CD4-positive, alpha-beta T cell treated with Interferon alpha-2 for 1 hour (primary cell): ENCODE results near the gene BCAR1.
"Not testable (repeated sequence)": the region's sequence is repeated elsewhere in the genome, so short reads cannot be mapped to it uniquely, and the experiment has no call there.

Experiments used
- DNase-seq, 2 donors: peaks; one replicate each; pipeline ENCODE4 v3.0.0-alpha.2; 2020 to 2022

Gene BCAR1

GRCh38 chr16:75271441-75272096 lies 20.1 kb upstream of the BCAR1 start:
- no peak for DNase-seq

- not testable (repeated sequence) for DNase-seq
Observed at GRCh38 chr16:75269358-75269757, 17.9 kb upstream of the BCAR1 start.

GRCh38 chr16:75267631-75268264 lies 16.3 kb upstream of the BCAR1 start:
- no peak for DNase-seq

GRCh38 chr16:75266738-75267630 lies 15.6 kb upstream of the BCAR1 start:
- DNase-seq = no peak

GRCh38 chr16:75265911-75266701 lies 14.7 kb upstream of the BCAR1 start:
- DNase-seq = no peak

DNA sequence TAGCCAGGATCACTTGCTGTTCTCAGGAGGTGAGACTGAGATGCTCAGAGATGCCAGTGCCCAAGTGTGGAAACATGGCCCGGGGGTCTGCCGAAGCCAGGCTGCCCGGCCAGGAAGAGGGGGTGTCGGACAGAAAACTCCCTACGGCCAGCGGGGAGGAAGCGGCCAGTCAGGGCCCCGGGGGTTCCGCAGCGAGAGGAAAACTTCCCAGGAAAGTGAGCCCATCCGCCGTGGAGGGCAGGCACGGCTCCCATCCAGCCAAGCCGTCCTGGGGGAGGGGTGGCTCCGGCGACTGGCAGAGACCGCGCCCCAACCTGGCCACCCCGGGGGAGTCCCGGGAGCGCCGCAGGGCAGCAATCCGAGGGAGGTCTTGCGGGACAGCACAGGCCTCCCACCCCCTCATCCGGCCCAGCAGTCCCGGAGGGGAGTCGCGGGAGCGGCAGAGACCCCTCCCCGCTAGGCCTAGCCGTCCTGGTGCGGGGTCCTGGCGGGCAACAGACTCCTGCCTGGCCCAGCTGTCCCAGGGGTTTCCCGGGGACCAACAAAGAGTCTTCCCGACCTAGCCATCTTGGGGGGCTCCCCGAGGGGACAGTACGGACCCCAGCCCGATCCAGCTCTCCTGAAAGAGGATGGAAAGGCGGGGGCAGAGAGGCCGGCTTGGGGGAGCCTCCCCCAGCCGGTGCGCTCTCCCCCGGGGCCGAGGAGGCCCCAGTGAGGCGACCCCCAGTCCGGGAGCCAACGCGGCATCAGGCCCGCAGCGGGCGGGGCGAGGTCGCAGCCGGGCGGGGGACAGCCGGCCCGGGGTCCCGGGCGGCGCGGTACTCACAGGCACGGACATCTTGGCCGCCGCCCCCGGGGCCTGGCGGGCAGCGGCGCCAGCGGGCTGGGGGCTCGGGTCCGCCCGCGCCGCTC lies 13.8 kb upstream of the BCAR1 start:
- DNase-seq = no peak

DNA sequence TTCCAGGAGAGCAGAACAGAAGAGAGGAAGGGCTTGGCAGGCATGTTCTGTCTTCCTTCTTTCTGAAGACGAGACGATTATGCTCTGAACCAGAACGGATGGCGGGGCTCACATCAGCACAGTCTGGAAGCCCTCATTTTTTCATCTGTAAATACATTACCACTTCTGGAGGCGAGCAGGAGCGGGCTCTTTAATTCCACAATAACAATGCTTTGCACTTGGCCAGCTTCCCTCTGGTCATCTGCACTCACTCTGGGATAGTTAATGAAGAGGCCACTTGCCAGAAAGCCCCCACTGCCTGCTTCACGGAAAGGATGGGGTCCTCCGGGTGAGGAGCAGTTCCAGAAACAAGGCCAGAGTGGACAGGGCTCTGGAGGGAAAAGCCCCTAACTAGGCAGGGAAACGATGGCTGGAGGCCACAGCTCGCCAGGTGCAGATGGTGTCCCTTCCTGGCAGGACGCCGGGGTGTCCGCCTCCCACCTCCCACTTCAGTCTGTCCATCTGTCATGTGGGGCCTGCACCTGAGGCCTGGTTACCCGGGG lies 13.1 kb upstream of the BCAR1 start:
- DNase-seq = no peak

DNA sequence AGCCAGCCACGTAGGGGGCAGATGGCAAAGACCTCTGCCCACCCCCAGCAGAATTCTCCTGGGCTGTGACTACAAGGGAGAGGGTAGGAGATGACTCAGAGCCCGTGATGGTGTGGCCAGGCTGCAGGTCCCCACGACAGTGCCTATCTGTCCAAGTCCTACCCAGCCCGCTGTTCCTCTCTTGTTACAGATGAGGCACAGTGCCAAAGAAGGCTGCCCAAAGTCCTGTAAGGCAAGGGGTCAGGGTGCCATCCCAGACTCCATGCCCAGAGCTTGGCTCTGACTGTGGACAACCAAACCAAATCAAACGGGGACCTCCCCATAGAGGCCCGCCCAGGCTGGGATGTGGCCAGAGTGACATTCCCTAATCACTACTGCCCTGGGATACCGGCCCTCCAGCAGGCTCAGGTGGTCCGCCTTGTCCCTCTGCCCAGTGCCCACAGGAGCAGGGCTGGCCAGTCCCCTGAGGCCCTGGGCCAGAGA lies 12.6 kb upstream of the BCAR1 start:
- no peak for DNase-seq

GRCh38 chr16:75263291-75263962 lies 12.0 kb upstream of the BCAR1 start:
- no peak for DNase-seq

GRCh38 chr16:75262800-75263127 lies 11.3 kb upstream of the BCAR1 start:
- DNase-seq = no peak

DNA sequence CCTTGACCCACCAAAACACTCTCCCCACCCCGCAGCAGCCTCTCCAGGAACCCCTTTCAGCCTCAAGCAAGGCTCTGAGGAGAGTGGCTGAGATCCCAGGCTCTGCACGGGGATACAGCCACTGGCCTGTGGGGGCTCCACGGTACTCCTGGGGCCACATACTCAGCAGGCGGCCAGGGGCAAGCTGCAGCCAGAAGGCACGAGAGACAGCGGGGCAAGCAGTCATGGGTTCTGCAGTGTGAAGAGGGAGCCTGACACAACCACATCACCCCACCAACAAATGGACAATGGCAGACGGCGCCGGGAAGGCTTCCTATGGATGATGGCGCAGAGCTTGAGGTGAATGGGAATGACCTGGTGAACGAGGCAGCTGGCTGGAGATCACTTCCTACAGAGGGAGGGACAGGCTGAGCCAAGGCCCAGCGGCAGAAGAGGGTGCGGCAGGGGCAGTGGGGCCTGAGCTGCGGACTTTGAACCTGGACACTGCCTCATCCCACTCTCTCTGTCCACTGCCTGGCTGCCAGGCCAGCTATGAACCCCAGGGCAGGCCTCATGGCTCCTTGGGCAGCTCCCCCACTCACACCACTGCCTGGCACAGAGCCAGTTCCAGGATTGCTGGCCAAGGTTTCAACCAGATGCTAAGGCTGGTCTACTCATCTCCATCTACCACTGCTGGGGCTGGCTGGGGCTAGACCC lies 10.8 kb upstream of the BCAR1 start:
- no peak for DNase-seq

DNA sequence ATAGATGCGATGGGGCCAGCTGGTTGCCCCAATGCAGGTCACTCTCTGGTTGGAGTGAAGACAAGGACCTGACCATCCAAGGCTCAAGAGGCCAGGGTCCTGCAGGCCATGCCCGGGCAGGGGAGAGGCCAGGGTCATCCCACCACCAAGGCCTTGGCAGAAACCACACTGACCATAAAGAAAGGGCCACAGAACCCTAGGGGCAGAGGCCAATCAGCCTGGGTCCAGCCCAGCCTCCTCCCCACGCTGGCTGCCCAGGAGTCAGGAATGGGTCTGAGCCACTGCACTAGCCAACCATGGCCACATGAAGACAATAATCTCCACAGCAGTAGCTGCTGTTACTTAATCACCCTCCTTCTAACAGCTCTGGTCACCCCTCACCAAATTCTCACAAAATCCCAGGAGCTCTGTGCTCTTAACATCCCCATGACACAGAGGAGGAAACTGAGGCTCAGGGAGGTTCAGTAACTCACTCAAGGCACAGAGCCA lies 10.2 kb upstream of the BCAR1 start:
- no peak for DNase-seq

DNA sequence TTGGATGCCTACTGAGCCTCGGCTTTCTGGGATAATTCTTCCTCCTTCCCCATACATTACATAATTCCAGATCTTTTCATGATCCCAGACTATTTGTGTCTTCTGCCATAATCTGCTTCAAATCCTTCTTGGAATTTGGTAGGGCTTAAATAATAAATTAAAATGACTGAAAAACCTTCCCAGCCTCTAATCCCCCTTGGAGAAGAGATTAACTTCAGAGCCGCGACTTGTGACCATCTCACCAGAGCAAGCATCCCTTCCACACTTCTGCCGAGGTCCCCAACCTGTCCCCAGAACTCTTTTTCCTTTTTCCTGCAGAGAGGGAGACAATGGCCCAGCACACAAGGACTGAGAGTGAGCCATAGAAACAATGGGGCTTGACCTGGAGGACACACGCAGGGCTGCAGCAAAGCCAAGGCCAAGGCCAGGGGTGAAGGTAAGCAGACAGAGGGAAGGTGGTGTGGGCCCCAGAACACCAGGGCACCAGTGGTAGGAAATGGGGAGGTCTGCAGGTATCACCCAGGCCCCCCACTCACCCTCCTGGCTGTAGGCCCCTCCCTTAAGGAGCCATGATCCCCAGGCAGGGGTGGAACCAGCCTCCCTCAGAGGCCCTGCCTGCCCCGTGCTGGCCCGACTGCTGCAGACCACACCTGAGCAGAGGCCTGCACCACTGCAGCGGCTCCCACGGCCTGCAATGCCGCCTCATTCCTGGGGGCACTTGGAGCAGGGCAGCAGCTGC lies 9.6 kb upstream of the BCAR1 start:
- no peak for DNase-seq

GRCh38 chr16:75258807-75259141 lies 7.3 kb upstream of the BCAR1 start:
- DNase-seq = no peak

DNA sequence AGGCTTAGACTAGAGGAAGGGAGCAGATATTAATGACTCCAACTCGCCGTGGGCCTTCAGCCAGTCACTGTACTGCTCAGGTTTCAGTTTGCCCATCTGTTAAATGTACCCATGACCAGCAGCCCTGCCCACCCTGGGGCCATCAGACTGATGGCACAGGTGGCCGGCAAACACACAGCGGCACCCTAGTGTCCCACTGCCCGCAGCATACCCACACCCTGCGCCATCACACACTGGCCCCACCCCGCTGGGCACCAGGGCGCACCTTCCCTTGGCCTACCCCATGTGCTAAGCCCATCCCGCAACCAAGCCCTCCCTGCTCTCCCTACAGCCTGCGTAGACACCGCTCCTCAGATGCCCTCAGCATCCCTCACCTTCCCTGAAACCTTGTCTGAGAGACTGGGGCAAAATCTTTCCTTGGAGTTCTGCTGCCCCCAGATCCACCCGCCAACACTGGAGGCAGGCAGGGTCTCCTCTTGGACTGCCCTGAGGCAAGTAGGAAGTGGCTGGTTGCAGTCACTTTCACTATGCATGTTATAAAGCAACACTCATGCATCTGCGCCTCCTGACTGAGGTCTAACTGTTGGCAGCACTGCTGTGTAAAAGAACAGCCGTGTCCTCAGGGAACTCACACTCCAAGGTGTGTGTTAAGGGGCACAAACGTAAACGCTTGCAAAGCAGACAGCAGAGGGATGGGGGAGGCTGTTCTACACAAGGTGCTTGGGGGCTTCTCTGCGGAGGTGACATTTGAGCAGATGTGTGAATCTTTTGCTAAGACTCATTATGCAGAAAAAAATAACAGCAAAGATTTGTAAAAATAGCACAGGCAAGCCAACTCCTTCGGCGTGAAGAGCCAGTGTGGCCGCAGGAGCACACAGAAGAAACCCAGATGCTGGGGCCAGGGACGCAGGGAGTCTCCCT lies 6.7 kb upstream of the BCAR1 start:
- no peak for DNase-seq

DNA sequence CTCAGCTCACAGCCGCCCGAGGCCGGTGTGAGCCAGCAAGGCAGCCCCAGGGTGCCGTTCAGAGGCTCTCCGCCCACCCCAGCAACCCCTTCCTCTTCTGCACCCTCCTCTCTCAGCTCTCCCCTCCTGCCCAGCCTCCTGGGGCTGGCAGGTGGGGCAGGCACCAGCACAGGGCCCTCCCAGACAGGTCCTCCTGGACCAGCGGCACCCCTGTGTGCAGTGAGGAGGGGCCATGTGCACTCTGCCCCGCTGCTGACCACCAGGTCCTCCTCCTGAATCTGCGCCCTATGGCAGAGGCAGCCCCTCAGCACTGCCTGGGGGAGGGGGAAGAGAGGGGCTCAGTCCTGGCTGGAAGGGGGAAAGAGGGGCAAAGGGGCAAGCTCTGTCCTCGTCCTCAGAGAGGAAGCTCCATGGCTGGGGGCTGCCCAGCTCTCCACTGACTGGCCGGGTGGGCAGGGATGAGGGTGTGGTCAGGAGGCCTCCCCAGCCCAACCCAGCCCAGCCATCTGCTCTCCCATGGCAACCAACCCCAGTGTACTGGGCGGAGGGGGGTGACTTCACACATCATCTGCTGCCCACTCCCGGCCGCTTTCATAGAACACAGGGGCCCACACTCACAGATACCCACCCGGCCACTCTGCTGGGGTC lies 5.4 kb upstream of the BCAR1 start:
- no peak for DNase-seq

GRCh38 chr16:75256059-75256571 lies 4.7 kb upstream of the BCAR1 start:
- DNase-seq = no peak

GRCh38 chr16:75254359-75254837 lies 3.0 kb upstream of the BCAR1 start:
- DNase-seq = no peak
